Suppressor macrophage (primary cell): ENCODE measurements around the gene ARHGAP11B.
"Not testable (repeated sequence)": the region's sequence is repeated elsewhere in the genome, so short reads cannot be mapped to it uniquely, and the experiment has no call there.

ENCODE experiments used
- DNase-seq, 4 experiments: peaks; one replicate each; pipeline ENCODE4 v3.0.0-alpha.2; 2020 to 2022
- total RNA-seq, 17 experiments: gene quantifications; one replicate each; lab custom pipeline; 2026; ENCODE audit warnings: mixed read lengths in 6 of 17, inconsistent platforms in 3 of 17; lab: John Stamatoyannopoulos, UW

The ARHGAP11B gene
- 0.62 to 3.8 (median 1.5) reads per million in 17 experiments for total RNA-seq

DNA sequence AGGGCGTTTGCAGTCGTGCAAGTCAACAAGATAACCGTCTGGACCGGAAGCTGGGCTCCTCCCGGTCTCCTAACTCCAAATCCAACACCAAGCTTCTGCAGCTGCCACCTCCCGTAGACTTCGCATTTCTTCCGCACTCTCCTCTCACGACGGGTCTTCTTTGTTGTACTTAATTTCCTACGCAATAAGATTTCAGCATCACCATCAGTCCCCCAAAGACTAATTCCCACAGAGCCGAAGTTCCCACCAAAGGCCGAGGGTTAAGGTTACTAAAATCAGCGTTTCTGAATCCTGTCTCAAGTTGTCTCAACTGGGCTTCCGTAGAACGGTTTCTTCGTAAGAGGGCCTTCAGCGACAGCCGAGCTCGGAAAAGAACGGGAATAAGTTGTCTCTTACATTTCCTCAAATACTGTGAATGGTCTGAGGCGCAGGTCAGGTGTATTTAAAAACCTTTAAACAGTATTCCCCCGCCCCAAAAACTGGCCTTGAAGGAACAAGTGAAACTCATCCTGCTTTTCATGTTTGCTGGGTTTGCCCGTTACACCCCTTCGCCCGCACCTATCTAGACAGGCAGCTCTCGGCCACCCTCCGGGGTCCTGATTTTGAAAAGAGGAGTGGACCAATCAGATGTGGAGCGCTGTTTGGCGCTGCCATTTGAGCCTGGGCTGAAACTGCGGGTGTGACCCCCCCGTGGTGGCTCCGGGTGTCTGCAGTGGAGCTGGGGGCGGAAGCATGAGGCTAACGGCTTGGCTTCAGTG is at the start of gene ARHGAP11B:
ARHGAP11B (plus strand) TSS at position 693 of the 758 bp plus-strand sequence.
- DNase-seq, result peak; percentile 95 to 99 (median 96)

DNA sequence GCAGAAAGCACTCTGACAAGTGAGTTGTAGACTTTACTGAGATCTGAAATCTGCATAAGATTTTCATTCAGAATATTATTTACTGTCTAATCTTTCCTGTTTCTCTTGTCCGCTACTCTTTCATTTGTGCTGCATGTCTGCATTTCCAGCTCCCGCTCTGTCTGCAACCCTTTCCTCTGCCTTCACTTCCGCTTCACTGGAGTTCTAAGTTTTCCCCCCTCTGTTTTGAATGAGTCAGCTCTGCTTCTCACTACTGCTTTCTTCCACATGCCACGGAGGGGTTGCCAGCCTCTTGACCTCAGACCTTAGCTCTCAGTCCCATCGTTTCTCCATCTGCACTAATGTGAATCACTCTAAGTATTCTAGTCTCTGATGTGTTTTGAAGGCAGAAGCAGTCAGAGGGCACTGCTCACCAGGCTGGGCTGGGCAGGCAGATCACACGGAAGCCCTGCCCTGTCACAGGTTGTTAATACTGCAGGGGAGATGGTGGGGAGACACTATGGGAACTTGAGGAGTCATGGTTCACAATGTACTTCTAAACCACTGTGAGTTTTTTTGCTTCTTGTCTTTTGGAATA is 46.4 kb upstream of the ARHGAP11B start:
- not testable (repeated sequence) for DNase-seq

DNA sequence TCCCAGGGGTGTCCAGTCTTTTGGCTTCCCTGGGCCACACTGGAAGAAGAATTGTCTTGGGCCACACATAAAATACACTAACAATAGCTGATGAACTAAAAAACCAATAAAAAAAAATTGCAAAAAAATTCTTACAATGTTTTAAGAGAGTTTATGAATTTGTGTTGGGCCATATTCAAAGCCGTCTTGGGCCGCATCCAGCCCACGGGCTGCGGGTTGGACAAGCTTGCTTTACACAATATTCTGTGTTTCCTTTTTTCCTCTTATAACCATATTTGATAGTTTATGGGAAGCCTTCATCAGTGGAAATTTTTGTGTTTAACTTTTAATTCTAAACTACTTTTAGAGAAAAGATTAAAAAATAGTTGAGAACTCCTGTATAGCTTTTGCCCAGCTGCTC is 45.2 kb upstream of the ARHGAP11B start:
- DNase-seq, result not testable (repeated sequence)

DNA sequence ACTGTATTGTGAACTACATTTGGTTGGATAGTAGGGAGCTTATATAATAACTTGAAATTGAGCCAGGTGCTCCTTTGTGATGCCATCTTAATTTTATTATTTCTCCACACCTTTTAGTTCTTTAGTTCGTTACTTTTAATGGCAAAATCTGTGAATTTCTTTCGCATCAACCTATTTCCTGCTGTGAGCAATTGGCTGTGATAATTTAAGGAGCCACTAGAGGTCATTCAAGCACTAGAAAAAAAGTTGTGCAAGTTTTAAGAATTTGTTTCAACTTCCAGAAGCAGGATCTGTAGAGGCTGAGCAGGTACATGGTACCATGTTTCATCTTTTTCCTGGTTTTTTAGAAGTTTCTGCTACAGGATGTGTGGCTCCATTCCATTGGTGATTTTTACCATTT is 27.0 kb upstream of the ARHGAP11B start:
- DNase-seq, result not testable (repeated sequence)

DNA sequence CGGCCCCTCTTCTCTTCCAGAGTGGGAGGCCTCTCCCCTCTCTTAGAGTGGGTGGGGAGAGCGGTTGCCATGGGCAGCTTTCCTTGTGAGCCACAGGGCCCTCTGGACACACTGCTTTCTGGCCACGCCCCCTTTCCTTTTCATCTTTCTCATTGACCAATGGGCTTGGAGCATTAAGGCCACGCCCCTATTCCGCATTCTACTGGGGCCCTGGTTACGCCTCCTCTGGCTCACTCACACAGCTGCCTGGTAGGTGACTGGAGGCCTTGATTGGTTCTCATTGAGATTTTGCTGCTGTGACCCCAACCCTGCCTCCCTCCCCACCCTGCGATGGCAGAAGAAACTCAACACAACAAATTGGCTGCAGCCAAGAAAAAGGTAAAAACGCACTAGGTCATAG is 22.1 kb upstream of the ARHGAP11B start, which contains the start of gene GOLGA8H:
GOLGA8H (plus strand) TSS at position 233 of the 400 bp plus-strand sequence; CDS start at position 331, 98 bp downstream.
- not testable (repeated sequence) for DNase-seq

DNA sequence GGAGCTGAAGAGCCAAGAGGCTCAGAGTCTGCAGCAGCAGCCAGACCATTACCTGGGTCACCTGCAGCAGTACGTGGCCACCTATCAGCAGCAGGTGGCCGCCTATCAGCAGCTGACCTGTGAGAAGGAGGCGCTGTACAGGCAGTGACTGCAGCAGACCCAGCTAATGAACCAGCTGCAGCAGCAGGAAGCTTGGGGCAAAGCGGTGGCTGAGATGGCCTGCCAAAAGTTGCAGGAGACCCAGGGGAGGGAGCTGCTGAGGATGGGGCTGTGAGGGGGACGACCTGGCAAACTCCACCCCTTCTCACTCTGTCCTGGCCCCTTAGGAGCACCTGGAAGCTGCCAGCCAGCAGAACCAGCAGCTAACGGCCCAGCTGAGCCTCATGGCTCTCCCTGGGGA is 13.7 kb upstream of the ARHGAP11B start:
- DNase-seq, result not testable (repeated sequence)

DNA sequence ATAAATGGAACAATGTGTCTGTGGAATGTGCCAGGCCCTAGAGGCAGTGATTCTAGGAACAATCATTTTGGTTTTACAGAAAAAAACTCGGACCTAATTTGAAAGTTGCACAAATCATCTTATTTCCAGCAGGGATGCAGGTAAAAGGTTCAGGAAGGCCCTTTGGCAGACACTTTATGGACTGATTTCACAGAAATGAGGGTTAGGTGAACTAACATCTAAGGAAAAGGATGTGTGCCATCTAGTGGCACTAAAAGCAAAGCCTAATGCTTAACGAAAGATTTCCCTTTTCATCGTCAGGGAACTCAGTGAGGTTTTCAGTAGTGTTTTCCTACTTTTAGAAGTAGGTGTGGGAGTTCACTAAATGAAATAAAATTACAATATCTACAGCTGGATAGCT is 4.6 kb upstream of the ARHGAP11B start:
- peak in 3 of 4 experiments; percentile 5 to 19 (median 18) for DNase-seq

DNA sequence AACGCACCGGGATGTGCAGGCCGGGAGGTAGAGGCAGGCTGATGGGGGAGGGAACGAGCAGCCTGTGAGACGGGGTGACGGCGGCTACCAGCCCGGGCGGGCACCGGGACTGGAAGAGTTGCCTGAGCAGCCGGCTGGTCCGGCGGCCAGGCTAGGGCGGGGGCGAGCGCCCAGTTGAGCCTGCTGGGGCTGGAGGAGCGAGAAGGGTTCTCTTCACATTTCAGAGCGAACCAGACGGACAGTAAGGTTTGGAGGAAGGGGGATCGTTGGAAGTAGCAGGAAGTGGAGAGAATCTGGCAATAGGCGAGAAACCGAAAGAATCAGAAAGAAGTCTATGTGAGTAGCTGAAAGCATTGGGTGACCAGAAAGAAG is 252 bp downstream of the ARHGAP11B start:
- peak in 3 of 4 experiments; percentile 8 to 23 (median 19) for DNase-seq

DNA sequence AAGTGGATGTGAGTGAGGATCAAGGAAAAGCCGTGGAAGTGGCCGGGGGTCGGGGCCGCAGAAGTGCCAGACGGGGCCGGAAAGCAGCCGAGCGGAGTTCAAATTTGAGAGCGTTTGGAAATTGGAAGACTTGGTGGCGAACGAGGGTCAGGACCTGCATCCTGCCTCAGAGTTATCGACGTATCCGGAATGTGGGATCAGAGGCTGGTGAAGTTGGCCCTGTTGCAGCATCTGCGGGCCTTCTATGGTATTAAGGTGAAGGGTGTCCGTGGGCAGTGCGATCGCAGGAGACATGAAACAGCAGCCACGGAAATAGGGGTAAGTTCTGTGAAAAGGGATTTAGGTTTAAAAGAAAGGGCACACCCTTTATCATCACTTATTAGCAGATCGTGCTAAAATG is 704 bp downstream of the ARHGAP11B start:
- DNase-seq, result not testable (repeated sequence)

DNA sequence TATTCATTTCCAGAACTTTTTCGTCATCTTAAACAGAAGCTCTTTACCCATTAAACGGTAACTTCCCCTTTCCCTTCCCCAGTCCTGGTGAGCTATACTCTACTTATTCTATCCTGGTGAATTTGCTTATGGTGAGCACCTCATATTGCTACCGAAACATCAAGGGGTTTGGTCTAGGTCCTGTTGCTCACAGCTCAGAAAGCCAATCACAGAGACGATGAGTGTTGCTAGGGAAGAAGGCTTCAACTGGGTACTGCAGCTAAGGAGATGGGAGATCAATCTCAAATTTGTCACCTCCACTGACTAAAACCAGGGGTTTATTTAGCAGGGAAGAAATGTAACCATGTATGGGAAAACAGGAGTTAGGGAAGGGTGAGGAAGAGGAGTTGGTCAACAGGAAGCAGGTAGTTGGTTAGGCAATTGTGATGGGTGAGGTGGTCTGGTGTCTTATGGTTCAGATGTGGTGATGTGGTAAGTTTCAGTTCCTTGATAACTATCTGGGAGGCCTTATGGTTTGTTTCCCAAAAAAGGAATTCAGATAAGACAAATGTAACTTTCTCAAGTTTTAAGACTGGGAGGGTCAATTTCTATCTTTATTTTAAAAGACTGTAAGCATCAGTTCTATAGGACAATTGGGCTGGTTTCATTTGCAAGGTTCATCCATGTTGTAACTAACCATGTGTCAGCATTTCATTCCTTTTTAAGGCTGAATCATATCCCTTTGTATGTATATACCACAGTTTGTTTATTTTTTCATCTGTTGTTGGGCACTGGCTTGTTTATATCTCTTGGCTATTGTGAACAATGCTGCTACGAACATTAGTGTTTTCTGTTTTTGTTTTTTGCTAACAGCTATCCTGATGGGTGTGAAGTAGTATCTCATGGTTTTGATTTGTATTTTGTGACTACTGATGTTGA is 24.3 kb downstream of the ARHGAP11B start:
- DNase-seq, result peak; percentile 5 to 38 (median 21)

DNA sequence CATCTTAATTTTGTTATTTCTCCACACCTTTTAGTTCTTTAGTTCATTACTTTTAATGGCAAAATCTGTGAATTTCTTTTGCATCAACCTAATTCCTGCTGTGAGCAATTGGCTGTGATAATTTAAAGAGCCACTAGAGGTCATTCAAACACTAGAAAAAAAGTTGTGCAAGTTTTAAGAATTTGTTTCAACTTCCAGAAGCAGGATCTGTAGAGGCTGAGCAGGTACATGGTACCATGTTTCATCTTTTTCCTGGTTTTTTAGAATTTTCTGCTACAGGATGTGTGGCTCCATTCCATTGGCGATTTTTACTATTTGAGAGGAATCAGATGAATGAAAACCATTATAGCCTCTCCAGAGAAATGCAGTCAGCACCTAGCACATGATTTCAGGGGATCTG is 35.2 kb downstream of the ARHGAP11B start:
- peak in 3 of 4 experiments; percentile 12 to 33 (median 33) for DNase-seq

DNA sequence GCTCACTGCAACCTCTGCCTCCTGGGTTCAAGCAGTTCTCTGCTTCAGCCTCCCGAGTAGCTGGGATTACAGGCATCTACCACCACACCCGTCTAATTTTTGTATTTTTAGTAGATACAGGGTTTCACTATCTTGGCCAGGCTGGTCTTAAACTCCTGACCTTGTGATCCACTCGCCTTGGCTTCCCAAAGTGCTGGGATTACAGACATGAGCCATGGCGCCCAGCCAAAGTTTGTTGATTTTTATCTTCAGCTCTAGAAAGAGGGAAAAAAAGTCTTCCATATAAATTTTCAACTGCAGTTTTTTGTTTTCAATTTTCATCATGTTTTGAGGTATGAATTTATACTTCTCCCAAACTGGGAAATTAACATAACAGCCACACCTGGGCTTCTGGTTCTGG is 43.7 kb downstream of the ARHGAP11B start:
- DNase-seq, result not testable (repeated sequence)

DNA sequence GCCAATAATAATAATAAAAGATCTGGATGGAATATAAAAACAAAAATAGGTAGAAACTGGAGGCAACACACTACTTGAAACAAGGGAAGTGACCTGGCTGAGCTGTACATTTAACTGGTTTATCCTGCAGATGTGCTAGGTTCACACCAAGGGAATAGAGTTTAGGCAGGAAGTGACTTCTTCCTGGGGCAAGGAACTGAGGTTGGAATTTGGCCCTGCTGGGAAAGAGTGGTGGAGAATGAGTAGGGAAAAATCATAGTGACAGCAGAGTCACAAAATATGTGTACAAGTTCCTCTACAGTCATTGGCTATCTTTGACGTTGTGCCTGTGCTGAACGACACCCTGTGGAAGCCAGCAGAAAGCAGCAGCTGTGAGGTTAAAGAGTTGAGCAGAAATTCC is 44.1 kb downstream of the ARHGAP11B start:
- no peak for DNase-seq

DNA sequence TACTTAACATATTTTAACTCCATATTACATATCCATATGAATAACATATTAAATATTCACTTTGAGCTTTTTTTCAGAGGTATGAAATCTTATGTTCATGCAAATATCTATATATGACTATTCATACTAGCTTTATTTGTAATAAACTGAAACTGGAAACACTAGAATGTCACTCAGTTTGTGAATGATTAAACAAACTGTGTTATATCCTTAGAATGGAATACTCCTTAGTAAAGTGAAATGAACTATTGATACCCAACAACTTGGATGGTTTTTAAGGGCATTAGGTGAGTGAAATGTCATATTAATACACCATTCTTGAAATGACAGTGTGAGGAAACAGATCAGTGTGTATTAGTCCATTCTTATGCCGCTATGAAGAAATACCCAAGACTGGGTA is 45.4 kb downstream of the ARHGAP11B start:
- DNase-seq, result no peak

DNA sequence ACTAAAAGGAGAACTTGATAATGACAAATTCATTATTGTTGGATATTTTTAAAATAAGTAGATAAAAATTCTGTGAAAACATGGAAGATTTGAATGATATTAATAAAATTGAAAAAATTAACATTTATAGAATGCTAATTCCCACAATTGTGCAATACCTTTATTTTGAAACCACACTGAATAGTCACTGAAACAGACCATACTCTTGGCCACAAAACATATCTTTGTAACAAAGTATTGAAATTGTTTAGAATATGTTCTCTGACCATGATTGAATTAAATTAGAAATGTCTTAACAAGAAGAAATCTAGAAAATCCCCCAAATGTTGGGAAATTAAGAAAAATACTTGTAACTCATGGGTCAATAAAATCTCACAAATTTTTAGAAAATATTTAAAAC is 49.2 kb downstream of the ARHGAP11B start:
- DNase-seq, result no peak

DNA sequence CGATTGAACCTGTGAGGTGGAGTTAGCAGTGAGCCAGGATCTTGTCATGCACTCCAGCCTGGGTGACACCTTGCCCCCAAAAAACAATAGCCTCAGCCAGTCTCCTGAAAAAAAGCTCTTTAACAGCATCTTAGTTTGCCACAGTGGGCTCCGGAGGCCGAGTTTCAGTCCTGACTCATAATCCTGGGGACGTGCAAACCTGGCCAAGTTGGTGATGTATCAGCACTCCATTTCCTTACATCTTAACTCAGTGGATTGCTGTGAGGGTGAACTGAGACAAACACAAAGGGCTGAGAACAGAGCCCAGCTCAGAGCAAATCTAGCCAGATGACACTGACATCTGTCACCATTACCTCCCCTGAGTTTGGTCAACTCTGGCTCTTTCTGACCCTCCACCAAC is 50.0 kb downstream of the ARHGAP11B start:
- not testable (repeated sequence) for DNase-seq

DNA sequence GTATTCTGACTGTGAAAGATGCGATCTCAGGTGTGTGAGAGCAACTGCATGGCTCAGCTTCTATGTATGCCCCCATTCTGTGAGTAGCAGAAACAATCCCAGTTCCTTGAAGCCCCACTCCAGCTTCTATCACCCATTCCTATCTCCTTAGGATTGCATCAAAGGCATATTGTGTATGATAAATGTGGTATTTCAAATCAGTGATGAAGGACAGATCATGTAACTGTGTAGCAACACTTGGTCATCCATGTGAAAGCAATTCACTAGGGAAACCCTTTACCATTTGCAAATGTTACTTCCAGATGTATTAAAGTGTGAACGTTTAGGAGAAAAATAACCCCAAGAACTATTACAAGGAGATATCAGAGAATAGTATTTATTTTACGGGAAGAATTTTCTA is 55.1 kb downstream of the ARHGAP11B start:
- not testable (repeated sequence) for DNase-seq

DNA sequence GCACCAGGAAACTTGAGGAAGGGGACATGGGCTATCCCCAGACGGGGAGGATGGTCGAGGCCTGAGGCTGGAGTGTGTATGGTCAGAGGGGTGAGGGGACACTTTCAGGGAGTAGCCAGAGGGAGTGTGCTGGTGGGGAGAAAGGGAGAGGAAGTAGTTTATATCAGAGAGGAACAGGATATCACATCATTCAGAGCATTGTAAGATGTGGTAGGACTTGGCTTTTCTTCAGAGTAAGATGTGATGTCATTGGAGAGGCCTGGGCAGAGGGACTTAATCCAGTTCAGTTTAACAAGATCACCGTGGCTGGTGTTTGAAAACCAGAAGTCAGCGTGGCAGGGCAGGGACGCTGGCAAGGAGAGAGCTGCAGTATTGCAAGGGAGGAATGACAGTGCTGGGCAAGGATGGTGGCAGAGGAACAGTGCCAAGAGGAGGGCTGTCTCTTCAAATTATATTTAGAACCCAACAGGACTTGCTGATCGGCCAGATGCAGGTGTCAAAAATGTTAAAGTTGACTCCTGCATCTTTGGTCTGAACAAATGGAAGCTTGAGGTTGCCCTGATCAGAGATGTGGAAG is 59.9 kb downstream of the ARHGAP11B start:
- peak in 2 of 4 experiments; percentile 2 to 19 for DNase-seq

DNA sequence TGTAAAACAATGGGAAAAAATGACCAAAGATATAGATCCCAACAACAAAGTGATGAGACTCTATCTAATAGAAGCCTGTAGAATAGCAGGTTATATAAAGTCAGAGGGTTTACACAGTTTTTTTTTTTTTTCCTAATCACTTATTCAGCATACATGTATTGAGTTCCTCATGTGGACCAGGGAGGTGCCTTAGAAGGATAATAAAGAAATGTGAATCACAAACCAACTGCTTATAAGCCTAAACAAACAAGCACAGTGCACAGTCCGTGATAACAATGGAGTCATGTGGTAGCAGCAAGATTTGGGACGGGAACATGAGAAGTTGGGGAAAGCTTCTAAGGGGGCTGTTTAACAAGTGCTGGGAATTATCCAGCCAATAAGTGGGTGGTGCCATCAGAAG is 60.7 kb downstream of the ARHGAP11B start:
- DNase-seq, result not testable (repeated sequence)
